Upper lobe of left lung (tissue), 4 donors: ENCODE measurements around the gene CADM1.

Experiments used
- POLR2A ChIP-seq, 4 donors: fragments of 450-650 bp; IDR thresholded peaks; one replicate each; pipeline ENCODE4 v1.5.1; 2016 to 2017; ENCODE audit warnings: antibody characterized with exemption in 4 of 4, mild to moderate bottlenecking in 2 of 4
- TF ChIP-seq, protein P1 (sequence below), 6 experiments: fragments of 450-650 bp in 4 of 6; fragments of 200-600 bp in 2 of 6; sonication (generic) in 2 of 6; IDR thresholded peaks; one replicate each; pipeline ENCODE4 v1.5.1; 2016 to 2019; ENCODE audit warnings: antibody characterized with exemption in 6 of 6

DNA sequence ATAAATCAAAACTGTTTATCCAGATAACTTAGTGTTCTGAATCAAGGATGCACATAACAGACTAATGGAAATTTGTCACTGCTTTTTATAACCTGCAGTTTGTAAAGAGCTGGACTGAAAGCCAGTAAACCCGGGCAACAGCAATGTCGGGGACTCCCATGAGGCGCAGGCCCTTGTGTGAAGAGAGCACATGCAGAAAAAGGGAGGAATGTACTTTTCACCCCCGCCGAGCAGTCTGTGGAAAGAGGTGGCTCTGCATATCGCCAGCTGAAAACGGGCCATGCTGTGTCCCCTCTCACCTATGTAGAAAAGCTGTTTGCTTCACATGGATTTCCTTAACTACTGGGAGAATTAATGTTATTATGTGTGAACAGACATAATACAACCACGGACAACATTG lies 291.2 kb downstream of the CADM1 start:
- TF ChIP-seq, protein P1, sequence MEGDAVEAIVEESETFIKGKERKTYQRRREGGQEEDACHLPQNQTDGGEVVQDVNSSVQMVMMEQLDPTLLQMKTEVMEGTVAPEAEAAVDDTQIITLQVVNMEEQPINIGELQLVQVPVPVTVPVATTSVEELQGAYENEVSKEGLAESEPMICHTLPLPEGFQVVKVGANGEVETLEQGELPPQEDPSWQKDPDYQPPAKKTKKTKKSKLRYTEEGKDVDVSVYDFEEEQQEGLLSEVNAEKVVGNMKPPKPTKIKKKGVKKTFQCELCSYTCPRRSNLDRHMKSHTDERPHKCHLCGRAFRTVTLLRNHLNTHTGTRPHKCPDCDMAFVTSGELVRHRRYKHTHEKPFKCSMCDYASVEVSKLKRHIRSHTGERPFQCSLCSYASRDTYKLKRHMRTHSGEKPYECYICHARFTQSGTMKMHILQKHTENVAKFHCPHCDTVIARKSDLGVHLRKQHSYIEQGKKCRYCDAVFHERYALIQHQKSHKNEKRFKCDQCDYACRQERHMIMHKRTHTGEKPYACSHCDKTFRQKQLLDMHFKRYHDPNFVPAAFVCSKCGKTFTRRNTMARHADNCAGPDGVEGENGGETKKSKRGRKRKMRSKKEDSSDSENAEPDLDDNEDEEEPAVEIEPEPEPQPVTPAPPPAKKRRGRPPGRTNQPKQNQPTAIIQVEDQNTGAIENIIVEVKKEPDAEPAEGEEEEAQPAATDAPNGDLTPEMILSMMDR (IDR thresholded peaks at IDR 0.05), result no peak
- no peak for TF ChIP-seq POLR2A (IDR thresholded peaks at IDR 0.05)
